CD4-positive, alpha-beta T cell treated with Interleukin-21 for 1 hour (primary cell): ENCODE results near the gene SH3BP1.

Source experiments
- DNase-seq: peaks from one replicate; pipeline ENCODE4 v3.0.0-alpha.2; 2020

SH3BP1 gene

GRCh38 chr22:37659066-37659896 lies 19.8 kb downstream of the SH3BP1 start:
- DNase-seq = no peak

- no peak for DNase-seq
These were observed 20.6 kb downstream of the SH3BP1 start for GRCh38 chr22:37659897-37660708.

GRCh38 chr22:37660709-37661045 lies 21.2 kb downstream of the SH3BP1 start:
- no peak for DNase-seq

- peak; percentile 52 for DNase-seq
These were observed 21.9 kb downstream of the SH3BP1 start for GRCh38 chr22:37661160-37661924.

GRCh38 chr22:37662039-37662438 lies 22.6 kb downstream of the SH3BP1 start:
- no peak for DNase-seq

GRCh38 chr22:37663521-37664140 lies 24.2 kb downstream of the SH3BP1 start:
- DNase-seq = no peak

- DNase-seq = no peak
These were observed 25.0 kb downstream of the SH3BP1 start for GRCh38 chr22:37664249-37665101.

GRCh38 chr22:37665487-37665886 lies 26.0 kb downstream of the SH3BP1 start:
- DNase-seq = no peak

GRCh38 chr22:37669586-37669985 lies 30.1 kb downstream of the SH3BP1 start:
- DNase-seq = no peak

GRCh38 chr22:37672206-37672919 lies 32.9 kb downstream of the SH3BP1 start:
- no peak for DNase-seq

GRCh38 chr22:37672920-37673455 lies 33.5 kb downstream of the SH3BP1 start:
- DNase-seq = no peak

GRCh38 chr22:37674248-37674647 lies 34.8 kb downstream of the SH3BP1 start:
- DNase-seq = no peak

- peak; percentile 73 for DNase-seq
These were observed 35.8 kb downstream of the SH3BP1 start, which contains the start of gene LGALS1 for GRCh38 chr22:37674951-37675929. TSS of gene LGALS1 (plus strand) at chr22:37675636. CDS start at chr22:37675703, 67 bp downstream.

GRCh38 chr22:37675930-37676735 lies 36.7 kb downstream of the SH3BP1 start:
- peak; percentile 45 for DNase-seq

- DNase-seq = peak; percentile 94
These were observed 37.4 kb downstream of the SH3BP1 start for GRCh38 chr22:37676736-37677492.

GRCh38 chr22:37677493-37677974 lies 38.1 kb downstream of the SH3BP1 start:
- no peak for DNase-seq

GRCh38 chr22:37678372-37678771 lies 38.9 kb downstream of the SH3BP1 start:
- no peak for DNase-seq

- no peak for DNase-seq
These were observed 40.2 kb downstream of the SH3BP1 start for GRCh38 chr22:37679670-37680069.
